CD4-positive, alpha-beta T cell treated with Interferon gamma for 1 hour (primary cell): ENCODE data around the gene GCNT3.
"Not testable (repeated sequence)": the region's sequence is repeated elsewhere in the genome, so short reads cannot be mapped to it uniquely, and the experiment has no call there.

Experiments used
- DNase-seq: peaks from one replicate; pipeline ENCODE4 v3.0.0-alpha.2; 2020

GCNT3 gene

DNA sequence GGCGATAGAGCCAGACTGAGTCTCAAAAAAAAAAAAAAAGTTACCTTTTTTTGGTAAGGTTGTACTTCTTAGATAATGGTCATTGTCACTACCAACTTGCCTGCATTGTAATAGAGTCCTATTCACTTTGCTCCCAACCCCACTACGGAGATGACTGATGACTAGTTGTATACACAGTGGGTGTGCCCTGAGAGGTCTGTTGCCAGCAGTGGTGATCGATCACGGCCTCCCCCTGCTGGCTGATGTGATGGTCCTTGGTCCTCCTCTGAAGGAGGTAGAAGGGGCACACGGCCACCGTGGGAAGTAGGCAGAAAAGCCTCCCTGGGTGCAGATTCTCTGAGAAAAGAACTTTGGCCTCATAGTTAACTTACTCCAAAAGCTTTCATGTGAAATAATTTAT, 10.7 kb downstream of the GCNT3 start:
- DNase-seq = peak; percentile 26

DNA sequence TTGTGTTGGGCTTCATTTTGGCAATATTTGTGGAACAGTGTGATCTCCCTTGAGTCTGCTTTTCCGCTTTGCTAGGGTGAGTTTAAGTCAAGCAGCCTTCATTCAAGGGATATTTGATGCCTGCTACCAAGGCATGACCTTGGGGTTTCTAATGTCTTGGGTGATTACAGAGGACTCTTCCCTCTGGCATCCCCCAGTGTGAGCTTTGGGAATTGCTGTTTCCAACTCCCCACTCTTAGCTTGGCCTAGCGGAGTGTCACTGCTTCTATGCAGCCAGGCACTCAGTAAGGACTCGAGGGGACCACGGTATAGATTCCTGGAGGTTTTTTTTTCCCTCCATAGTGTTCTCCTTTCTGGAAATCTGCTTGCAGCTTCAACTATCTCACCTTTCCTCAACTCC, 21.1 kb downstream of the GCNT3 start:
- no peak for DNase-seq

- no peak for DNase-seq
Measured at GRCh38 chr15:59636184-59636583, 24.6 kb downstream of the GCNT3 start.

DNA sequence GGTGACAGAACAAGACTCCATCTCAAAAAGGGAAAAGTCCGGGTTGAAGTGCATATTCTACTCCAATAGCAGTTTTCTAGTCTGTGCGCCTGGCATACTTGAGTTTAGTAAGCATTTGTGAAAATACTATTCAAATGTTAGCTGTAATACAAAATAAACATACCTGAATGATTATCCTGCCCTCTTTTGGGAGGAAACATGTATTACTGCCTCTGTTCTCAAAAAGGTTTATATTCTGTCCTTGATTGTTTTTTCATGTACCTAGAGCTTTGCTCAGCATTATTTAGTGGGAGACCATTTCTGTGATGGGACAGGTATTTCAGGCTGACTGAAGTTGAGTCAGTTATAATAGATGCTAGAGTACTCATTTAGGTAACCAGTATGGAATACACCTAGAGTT, 25.9 kb downstream of the GCNT3 start:
- DNase-seq = not testable (repeated sequence)

- DNase-seq = no peak
Measured at GRCh38 chr15:59642351-59642750, 30.8 kb downstream of the GCNT3 start.

DNA sequence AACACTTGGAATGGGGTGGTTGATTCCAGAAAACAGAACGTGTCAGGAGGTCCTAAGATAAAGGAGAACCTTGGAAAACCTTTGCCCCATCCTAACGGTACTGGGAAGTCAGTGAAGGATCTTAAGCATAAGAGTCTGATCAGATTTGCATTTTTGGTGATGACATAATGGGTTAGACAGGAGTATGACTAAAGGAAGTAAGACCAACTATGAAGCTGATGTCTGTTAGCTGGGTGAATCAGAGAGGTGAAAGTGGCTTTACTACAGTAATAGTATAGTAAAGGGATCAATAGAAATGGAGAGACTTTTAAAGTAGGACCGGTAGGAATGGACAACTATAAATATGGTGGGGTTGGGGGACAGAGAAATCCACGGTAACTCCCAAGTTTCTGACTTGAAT, 33.2 kb downstream of the GCNT3 start:
- no peak for DNase-seq

GRCh38 chr15:59645812-59646211, 34.2 kb downstream of the GCNT3 start:
- not testable (repeated sequence) for DNase-seq

DNA sequence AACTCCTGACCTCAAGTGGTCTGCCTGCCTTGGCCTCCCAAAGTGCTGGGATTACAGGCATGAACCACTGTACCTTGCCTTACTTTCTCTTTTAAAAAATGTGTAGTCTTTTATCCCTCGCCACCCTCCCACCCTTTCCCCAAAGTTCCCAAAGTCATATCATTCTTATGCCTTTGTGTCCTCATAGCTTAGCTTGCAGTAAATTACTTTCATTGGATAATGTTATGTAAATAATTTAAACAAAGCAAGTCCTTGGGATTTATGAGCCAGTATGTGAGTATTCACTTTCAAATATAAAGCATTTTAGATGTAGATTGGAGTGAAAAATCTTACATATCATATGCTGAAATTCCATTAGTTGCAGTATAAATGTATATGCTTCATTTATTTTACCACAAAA, 34.7 kb downstream of the GCNT3 start:
- DNase-seq = no peak

- DNase-seq = no peak
Measured at GRCh38 chr15:59647085-59647484, 35.5 kb downstream of the GCNT3 start.

DNA sequence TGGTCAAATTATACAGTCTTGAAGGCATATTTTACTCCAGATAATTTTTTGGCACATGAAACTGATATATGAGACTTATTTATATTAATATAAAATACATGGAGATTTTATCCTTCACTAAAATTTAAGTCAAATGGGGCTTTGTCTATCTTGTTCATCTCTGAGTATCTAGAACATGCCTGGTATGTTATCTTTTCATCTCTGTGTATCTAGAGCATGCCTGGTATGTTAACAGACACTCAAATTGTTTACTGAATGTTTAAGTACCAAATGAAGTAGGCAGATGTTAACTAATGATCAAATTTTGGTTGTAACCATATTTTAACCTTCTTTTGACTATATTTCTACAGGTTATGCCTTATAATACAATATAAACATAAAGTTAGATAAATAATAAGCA, 38.0 kb downstream of the GCNT3 start:
- DNase-seq = no peak

DNA sequence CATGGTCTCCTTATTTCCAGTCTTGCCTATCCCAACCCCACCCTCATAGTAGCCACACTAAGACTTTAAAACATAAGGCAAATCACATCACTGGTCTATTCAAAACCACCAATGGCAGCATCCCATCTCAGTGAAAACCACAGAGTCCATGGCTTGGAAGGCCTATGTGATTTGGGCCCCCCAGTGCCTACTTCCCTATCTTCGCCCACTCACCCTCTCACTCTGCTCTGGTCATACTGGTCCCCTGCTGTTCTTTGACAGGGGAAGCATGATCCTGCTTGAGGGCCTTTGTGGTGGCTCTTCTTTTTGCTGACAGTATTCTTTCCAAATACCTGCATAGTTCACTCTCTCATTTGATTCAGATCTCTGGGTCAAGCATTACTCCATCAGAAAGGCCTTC, 42.5 kb downstream of the GCNT3 start:
- DNase-seq = no peak

DNA sequence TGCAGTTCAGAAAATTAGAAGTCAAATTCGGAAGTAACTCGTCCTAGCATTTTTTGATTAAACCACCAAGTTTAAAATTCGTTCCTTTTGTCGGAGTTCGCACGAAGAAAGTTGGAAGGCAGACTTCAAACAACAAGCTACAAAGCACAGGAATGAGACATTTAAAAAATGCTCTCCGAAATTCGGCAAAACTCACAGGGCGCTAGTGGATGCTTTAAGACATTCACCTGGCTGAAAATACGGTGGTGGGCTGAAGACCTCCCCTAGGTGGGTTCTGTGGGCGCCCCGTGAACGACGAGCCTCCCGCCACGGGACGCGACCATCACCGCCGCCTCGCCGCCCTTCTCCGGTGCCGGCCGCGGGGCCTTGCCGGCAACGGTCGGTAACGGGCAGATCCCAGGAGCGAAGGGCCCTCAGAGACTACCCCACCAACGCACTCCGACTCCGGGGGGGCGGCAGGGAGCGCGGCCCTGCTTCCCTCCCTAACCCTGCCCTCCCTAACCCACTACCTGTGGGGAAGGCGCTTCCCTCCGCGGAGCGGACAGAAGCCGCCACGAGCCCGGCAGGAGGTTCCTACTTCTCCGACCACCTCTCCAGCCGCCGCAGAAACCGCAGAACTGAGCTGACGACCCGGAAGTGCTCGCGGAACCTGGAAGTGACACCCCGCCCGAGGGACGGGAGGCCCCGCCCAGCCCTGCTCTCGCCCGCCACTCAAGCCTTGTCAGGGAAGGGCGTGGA, 45.5 kb downstream of the GCNT3 start, which contains the start of gene GTF2A2:
Gene GTF2A2, minus strand, starts transcription at position 619 of the 738 bp plus-strand sequence. CDS start 5,238 bp downstream, outside the sequence.
- DNase-seq = peak; percentile 91

- DNase-seq = no peak
Measured at GRCh38 chr15:59657635-59658125, 46.1 kb downstream of the GCNT3 start.

DNA sequence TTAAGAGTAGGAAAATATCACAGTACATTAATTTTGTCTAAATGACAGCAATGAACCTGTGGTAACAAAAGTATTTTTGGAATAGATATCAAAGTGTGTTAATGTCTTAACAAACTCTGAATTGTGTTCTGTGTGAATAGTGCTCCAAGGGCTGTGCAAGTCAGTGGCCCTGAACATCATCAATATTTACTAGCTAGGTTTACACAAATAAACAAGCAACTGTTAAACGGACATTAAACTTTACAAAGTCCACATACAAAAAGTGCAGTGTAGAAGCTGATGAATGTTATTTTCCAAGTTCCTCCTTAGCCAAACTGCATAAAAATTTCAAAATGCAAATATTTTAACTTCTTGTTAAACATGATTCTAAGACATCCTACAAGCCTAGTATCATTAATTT, 47.8 kb downstream of the GCNT3 start:
- DNase-seq = no peak

GRCh38 chr15:59662260-59662659, 50.7 kb downstream of the GCNT3 start:
- no peak for DNase-seq

GRCh38 chr15:59668556-59668955, 57.0 kb downstream of the GCNT3 start:
- DNase-seq = no peak
